H9 (cell line): ENCODE results near the gene FABP3. TPM values are rescaled to one million over a fixed set of nuclear protein-coding genes. Genes with fewer than 3 reads are reported as not detected.

ENCODE experiments used
- DNase-seq: peaks from one replicate; pipeline ENCODE4 v3.0.0-alpha.2; 2017
- H2AFZ ChIP-seq: one replicate; pipeline ENCODE4 v1.6.1; 2013; ENCODE audit warnings: mild to moderate bottlenecking, low read length, control low read depth, moderate library complexity
- H2AK5ac ChIP-seq: 2 replicates; pipeline ENCODE4 v1.6.1; 2013; ENCODE audit warnings: low read length, control low read depth, mixed read lengths; ENCODE audit not compliant: insufficient read length
- H2BK120ac ChIP-seq: one replicate; pipeline ENCODE4 v1.6.1; 2013; ENCODE audit warnings: low read depth, mild to moderate bottlenecking, low read length, control low read depth, inconsistent platforms; ENCODE audit not compliant: poor library complexity, severe bottlenecking
- H2BK12ac ChIP-seq: 2 replicates; pipeline ENCODE4 v1.6.1; 2013; ENCODE audit warnings: low read length, control low read depth, mixed read lengths, low read depth; ENCODE audit not compliant: insufficient read length
- H2BK15ac ChIP-seq: 2 replicates; pipeline ENCODE4 v1.6.1; 2013; ENCODE audit warnings: low read depth, low read length, control low read depth
- H2BK20ac ChIP-seq: one replicate; pipeline ENCODE4 v1.6.1; 2013; ENCODE audit warnings: low read depth, mild to moderate bottlenecking, low read length, control low read depth, inconsistent platforms; ENCODE audit not compliant: poor library complexity, severe bottlenecking
- H2BK5ac ChIP-seq: 2 replicates; pipeline ENCODE4 v1.6.1; 2013; ENCODE audit warnings: low read length, control low read depth, mixed read lengths; ENCODE audit not compliant: insufficient read length
- H3K14ac ChIP-seq: 2 replicates; pipeline ENCODE4 v1.6.1; 2013; ENCODE audit warnings: low read length, control low read depth; ENCODE audit not compliant: insufficient read depth
- H3K18ac ChIP-seq: 2 replicates; pipeline ENCODE4 v1.6.1; 2013; ENCODE audit warnings: low read depth, mild to moderate bottlenecking, mixed read lengths, low read length, control low read depth; ENCODE audit not compliant: insufficient read length
- H3K23ac ChIP-seq: 2 replicates; pipeline ENCODE4 v1.6.1; 2013; ENCODE audit warnings: low read length, control low read depth, mixed read lengths, low read depth; ENCODE audit not compliant: insufficient read length
- H3K23me2 ChIP-seq: 2 replicates; pipeline ENCODE4 v1.6.1; 2013; ENCODE audit warnings: low read depth, mild to moderate bottlenecking, mixed read lengths, low read length, control low read depth; ENCODE audit not compliant: insufficient read length, poor library complexity, severe bottlenecking
- H3K27ac ChIP-seq: 2 replicates; pipeline ENCODE4 v1.5.1; 2013; ENCODE audit warnings: low read length, control low read depth, mixed read lengths, low read depth; ENCODE audit not compliant: insufficient read length
- H3K27me3 ChIP-seq: 2 replicates; pipeline ENCODE4 v1.6.1; 2013; ENCODE audit warnings: low read length, control low read depth, inconsistent platforms; ENCODE audit not compliant: insufficient read depth
- H3K4ac ChIP-seq: 2 replicates; pipeline ENCODE4 v1.6.1; 2013; ENCODE audit warnings: low read depth, mild to moderate bottlenecking, control low read depth, inconsistent platforms, low read length, moderate library complexity
- H3K4me1 ChIP-seq: 2 replicates; pipeline ENCODE4 v1.6.1; 2013; ENCODE audit warnings: low read length, control low read depth, inconsistent platforms; ENCODE audit not compliant: insufficient read depth
- H3K4me2 ChIP-seq: 2 replicates; pipeline ENCODE4 v1.6.1; 2013; ENCODE audit warnings: low read length, control low read depth, mixed read lengths; ENCODE audit not compliant: insufficient read length, insufficient read depth
- H3K56ac ChIP-seq: 2 replicates; pipeline ENCODE4 v1.6.1; 2013; ENCODE audit warnings: low read depth, mild to moderate bottlenecking, mixed read lengths, low read length, control low read depth; ENCODE audit not compliant: insufficient read length
- H3K79me1 ChIP-seq: 2 replicates; pipeline ENCODE4 v1.6.1; 2013; ENCODE audit warnings: low read depth, mild to moderate bottlenecking, moderate library complexity, low read length, control low read depth, inconsistent platforms; ENCODE audit not compliant: insufficient read depth, poor library complexity, severe bottlenecking
- H3K79me2 ChIP-seq: 2 replicates; pipeline ENCODE4 v1.6.1; 2013; ENCODE audit warnings: low read length, control low read depth, inconsistent platforms; ENCODE audit not compliant: insufficient read depth
- H3K9ac ChIP-seq: 2 replicates; pipeline ENCODE4 v1.6.1; 2013; ENCODE audit warnings: low read length, control low read depth, mixed read lengths; ENCODE audit not compliant: insufficient read length; ENCODE audit errors: extremely low read depth
- H3K9me3 ChIP-seq: one replicate; pipeline ENCODE4 v1.6.1; 2013; ENCODE audit warnings: low read depth, low read length, inconsistent platforms; ENCODE audit not compliant: control insufficient read depth
- H3T11ph ChIP-seq: one replicate; pipeline ENCODE4 v1.6.1; 2013; ENCODE audit warnings: mild to moderate bottlenecking, low read length, control low read depth, inconsistent platforms
- H4K20me1 ChIP-seq: one replicate; pipeline ENCODE4 v1.6.1; 2013; ENCODE audit not compliant: control insufficient read depth, insufficient read length, insufficient read depth
- H4K5ac ChIP-seq: 2 replicates; pipeline ENCODE4 v1.6.1; 2013; ENCODE audit warnings: low read depth, mild to moderate bottlenecking, mixed read lengths, low read length, control low read depth; ENCODE audit not compliant: insufficient read length
- H4K8ac ChIP-seq: replicated peaks from 2 replicates; pipeline ENCODE4 v1.6.1; 2013; ENCODE audit warnings: low read length, control low read depth, mixed read lengths, low read depth; ENCODE audit not compliant: insufficient read length
- H4K91ac ChIP-seq: 2 replicates; pipeline ENCODE4 v1.6.1; 2013; ENCODE audit warnings: low read depth, mild to moderate bottlenecking, moderate library complexity, mixed read lengths, low read length, control low read depth; ENCODE audit not compliant: insufficient read length
- H3K27ac Mint-ChIP-seq, 3 experiments: 2 replicates in 2 of 3; 3 replicates in 1 of 3; pipeline ENCODE4 v1.8.0; 2020 to 2021; ENCODE audit warnings: mixed read lengths in 3 of 3, mild to moderate bottlenecking in 1 of 3, moderate library complexity in 1 of 3
- H3K27me3 Mint-ChIP-seq: 2 replicates; pipeline ENCODE4 v1.8.0; 2021; ENCODE audit warnings: low read depth, mild to moderate bottlenecking, moderate library complexity, mixed read lengths
- H3K36me3 Mint-ChIP-seq, 3 experiments: 2 replicates in 2 of 3; 3 replicates in 1 of 3; pipeline ENCODE4 v1.8.0; 2020 to 2021; ENCODE audit warnings: low read depth in 3 of 3, mixed read lengths in 3 of 3; ENCODE audit not compliant: insufficient read depth in 1 of 3
- H3K4me1 Mint-ChIP-seq, 2 experiments: 2 replicates each; pipeline ENCODE4 v1.8.0; 2020; ENCODE audit warnings: mixed read lengths in 2 of 2
- H3K4me3 Mint-ChIP-seq, 2 experiments: 2 replicates in 1 of 2; 3 replicates in 1 of 2; pipeline ENCODE4 v1.8.0; 2020 to 2021; ENCODE audit warnings: mild to moderate bottlenecking in 2 of 2, mixed read lengths in 2 of 2, moderate library complexity in 1 of 2
- H3K9me3 Mint-ChIP-seq, 2 experiments: 2 replicates in 1 of 2; 3 replicates in 1 of 2; pipeline ENCODE4 v1.8.0; 2020; ENCODE audit warnings: mild to moderate bottlenecking in 2 of 2, mixed read lengths in 2 of 2, moderate library complexity in 1 of 2
- CTCF ChIP-seq: fragments of 200-600 bp; sonication (generic); conservative IDR thresholded peaks from 3 replicates; pipeline ENCODE4 v1.8.0; 2021; ENCODE audit warnings: antibody characterized with exemption, mild to moderate bottlenecking
- WGBS: extraction: QIAGEN DNeasy Blood & Tissue Kit; methylation state at CpG from one replicate; pipeline ENCODE4 v1.1.7; 2013; ENCODE audit warnings: missing lambda C conversion rate, low lambda C conversion rate, mixed read lengths; ENCODE audit not compliant: insufficient read length; ENCODE audit errors: extremely low coverage; 5-methylcytosine and 5-hydroxymethylcytosine counted together
- total RNA-seq: library from RNA; stranded (reverse); gene quantifications from 2 replicates; pipeline ENCODE4 v1.2.1, GENCODE V29; 2021

The FABP3 gene
- total RNA-seq, 1 experiment from 2014 or later: 9.0 TPM

- no peak overlapping the region for H2BK5ac ChIP-seq
- no peak overlapping the region for H2BK120ac ChIP-seq
- H3K56ac ChIP-seq: no peak overlapping the region
- H3K9ac ChIP-seq: no peak overlapping the region
- WGBS: no CpG with 5 or more reads among the region's 3 CpGs
- H3K9me3 Mint-ChIP-seq: no peaks in the 10 kb centered on the region
- H3K4me3 Mint-ChIP-seq: no peak overlapping the region
- no peak overlapping the region for H3K14ac ChIP-seq
- H3K4me1 ChIP-seq: no peaks in the 10 kb centered on the region
- no peak overlapping the region for H2AFZ ChIP-seq
- no peak overlapping the region for H4K8ac ChIP-seq
- H3K79me2 ChIP-seq: no peaks in the 10 kb centered on the region
- no peak overlapping the region for H4K5ac ChIP-seq
- H2BK15ac ChIP-seq: no peak overlapping the region
- no peak overlapping the region for H3K27ac ChIP-seq
- peaks cover 5 to 15% (median 12%) of the 10 kb centered on the region in 3 experiments for H3K36me3 Mint-ChIP-seq
- H4K91ac ChIP-seq: no peak overlapping the region
- H2BK20ac ChIP-seq: no peak overlapping the region
- no peak for TF ChIP-seq CTCF
- H3K4ac ChIP-seq: no peak overlapping the region
- no peaks in the 10 kb centered on the region for H4K20me1 ChIP-seq
- H3K4me2 ChIP-seq: no peak overlapping the region
- no peak overlapping the region for H3T11ph ChIP-seq
- H3K18ac ChIP-seq: no peak overlapping the region
- peak overlapping the region in 1 of 3 experiments; percentile 39; a peak in 1 of 7 replicates for H3K27ac Mint-ChIP-seq
- no peaks in the 10 kb centered on the region for H3K4me1 Mint-ChIP-seq
- no peak for DNase-seq
- H2BK12ac ChIP-seq: no peak overlapping the region
- H3K27me3 ChIP-seq: no peaks in the 10 kb centered on the region
- H3K79me1 ChIP-seq: no peaks in the 10 kb centered on the region
- no peaks in the 10 kb centered on the region for H3K23me2 ChIP-seq
- no peaks in the 10 kb centered on the region for H3K27me3 Mint-ChIP-seq
- H3K23ac ChIP-seq: no peak overlapping the region
- no peaks in the 10 kb centered on the region for H3K9me3 ChIP-seq
- H2AK5ac ChIP-seq: no peak overlapping the region
Observed at GRCh38 chr1:31327381-31327780, 45.5 kb downstream of the FABP3 start.
